ENCODE results near the gene IL24. TPM values are rescaled to one million over a fixed set of nuclear protein-coding genes. Genes with fewer than 3 reads are reported as not detected.
"Not testable (repeated sequence)": the region's sequence is repeated elsewhere in the genome, so short reads cannot be mapped to it uniquely, and the experiment has no call there.

Gene IL24
- total RNA-seq, 1 donor from 2014 or later, result not detected

DNA sequence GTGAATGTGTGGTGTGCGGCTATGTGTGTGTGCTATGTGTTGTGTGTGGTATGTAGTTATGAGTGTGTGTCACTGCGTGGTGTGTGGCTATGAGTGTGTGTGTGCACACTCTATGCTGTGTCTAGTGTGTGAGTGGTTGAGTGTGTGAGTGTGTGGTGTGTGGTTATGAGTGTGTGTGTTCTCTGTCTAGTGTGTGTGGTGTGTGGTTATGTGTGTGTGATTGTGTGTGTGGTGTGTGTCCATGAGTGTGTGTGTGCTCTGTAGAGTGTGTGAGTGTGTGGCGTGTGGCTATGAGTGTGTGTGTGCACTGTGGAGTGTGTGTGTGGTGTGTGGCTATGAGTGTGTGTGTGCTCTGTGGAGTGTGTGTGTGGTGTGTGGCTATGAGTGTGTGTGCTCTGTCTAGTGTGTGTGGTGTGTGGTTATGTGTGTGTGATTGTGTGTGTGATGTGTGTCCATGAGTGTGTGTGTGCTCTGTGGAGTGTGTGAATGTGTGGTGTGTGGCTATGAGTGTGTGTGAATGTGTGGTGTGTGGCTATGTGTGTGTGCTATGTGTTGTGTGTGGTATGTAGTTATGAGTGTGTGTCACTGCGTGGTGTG lies 26.8 kb downstream of the IL24 start:
- DNase-seq (ENCODE audit: low read depth, low spot score), result not testable (repeated sequence)

DNA sequence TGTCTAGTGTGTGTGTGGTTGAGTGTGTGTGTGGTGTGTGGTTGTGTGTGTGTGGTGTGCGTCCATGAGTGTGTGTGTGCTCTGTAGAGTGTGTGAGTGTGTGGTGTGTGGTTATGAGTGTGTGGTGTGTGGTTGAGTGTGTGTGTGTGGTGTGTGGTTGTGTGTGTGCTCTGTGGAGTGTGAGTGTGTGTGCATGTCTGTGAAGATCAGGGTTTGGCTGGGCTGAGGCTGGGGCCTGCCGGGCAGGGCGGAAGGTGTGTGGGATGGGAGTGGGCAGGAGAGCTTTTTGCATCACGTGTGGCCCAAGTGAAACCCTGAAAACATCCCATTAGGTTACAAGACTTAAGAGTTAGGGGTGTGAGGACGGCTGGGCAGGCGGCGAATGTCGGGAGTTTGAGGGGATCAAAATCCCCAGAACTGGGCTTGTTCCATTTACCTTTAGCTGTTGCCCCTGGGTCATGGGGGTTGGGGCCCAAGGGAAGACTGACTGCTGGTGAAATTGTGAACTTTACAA lies 27.4 kb downstream of the IL24 start:
- no peak for DNase-seq (ENCODE audit: low read depth, low spot score)

DNA sequence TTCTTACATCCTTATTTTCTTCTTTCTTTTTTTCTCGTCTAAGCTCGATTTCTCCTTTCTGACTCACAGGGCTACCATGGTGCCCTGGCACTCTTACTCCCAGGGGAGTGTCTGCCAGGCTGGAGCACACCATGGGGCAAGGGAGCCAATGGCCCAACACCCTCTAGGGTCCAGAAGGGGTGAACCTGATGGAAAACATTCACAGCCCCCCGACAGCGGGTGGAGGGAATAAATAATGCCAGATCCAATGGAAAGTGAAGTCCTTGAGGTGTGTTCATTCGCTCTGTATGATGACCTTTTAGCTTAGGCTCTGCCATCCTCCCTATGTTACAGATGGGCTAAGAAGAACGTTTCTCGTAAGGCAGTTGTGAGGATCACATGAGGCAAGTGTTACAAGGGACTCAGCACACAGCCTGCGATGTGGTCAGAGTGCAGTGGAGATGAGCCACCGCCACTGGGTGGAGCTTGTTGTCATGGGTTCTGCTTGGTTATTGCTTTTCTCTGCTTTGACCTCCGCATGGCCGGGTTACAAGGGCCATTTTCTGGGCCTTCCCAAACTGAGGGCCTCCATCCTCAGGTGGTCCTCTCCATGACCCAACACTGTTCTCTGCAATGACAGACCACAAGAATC lies 28.0 kb downstream of the IL24 start:
- DNase-seq (ENCODE audit: low read depth, low spot score), result no peak

DNA sequence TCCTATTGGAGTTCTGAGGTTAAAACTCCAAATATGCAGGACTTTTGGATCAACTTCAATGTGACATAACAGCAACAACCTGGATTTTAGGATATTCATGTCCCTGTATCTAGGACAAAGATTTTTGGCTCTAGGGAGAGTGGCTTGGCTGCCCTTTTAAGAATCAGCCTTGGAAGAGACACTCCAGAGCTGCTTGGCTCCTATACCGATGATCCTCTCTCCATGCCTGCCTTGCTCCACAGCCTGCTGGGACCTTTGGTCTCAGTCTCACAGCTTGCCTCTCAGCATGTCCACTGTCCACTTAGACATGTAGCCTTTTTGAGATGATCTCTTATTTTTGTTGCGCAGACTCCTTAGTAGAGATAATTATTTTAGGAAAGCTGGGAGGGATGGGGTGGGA lies 29.0 kb downstream of the IL24 start:
- DNase-seq (ENCODE audit: low read depth, low spot score), result no peak

DNA sequence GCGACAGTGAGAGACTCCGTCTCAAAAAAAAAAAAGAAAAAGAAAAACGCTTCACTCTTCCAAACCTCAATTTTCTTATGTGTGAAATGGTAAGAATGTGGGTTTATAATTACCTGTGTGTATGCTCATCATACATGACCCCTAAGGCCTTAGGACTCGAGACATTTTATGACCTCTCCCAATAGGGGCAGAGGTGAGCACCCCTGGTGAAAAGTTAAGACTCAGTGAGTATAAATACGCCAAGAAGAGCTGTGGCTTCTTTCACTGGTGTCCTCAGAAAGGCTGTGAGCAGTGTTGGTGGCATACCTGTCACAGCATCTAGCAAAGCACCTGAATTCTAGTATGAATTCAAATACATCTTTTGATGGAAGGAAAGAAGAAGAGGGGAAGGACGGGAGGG lies 32.3 kb downstream of the IL24 start:
- no peak for DNase-seq (ENCODE audit: low read depth, low spot score)

DNA sequence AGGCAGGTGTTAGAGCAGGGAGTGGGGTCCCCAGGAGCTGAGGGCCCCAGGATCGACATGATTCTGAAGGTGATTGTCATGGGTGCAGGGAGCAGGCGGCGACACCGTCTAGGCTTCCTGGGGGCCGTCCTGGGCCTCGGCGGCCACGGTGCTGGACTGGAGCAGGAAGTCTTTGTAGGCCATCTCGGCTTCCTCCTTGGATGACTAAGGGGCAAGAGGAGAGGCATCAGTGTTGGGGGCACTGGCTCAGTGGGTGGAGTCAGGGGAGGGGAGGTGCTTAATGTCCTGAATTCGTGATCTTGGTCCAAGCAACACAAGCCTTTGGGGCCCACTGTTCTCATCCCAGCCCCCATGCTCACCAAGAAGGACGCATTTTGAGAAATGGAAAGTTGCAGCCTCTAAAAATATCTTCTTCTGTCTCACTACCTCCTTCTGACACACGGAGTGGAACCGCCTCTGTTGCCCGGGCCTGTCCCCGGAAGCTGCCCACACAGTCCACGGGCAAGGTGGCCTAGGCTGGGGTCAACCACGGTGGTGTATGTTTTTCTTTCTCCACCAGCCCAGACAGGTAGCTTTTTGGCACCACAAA lies 33.1 kb downstream of the IL24 start:
- no peak for DNase-seq (ENCODE audit: low read depth, low spot score)

DNA sequence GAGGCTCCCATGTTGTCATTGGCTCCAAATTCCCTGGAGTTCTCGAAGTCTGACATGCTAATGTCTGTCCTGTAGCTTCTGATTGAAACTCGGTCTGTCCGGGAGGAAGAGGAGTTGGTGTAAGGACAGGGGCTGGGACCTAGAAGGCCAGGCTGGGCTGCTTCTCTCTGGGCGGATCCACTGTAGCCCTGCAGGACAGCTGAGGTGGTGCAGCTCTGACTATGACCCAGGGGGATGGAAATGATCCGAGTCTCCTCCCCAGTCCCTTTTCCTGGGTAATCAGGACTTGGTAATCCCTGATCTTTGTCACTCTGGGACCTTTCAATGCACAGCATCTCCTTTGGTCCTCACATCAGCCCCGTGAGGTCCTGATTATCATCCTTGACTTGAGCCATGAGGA lies 34.5 kb downstream of the IL24 start:
- DNase-seq (ENCODE audit: low read depth, low spot score), result no peak

DNA sequence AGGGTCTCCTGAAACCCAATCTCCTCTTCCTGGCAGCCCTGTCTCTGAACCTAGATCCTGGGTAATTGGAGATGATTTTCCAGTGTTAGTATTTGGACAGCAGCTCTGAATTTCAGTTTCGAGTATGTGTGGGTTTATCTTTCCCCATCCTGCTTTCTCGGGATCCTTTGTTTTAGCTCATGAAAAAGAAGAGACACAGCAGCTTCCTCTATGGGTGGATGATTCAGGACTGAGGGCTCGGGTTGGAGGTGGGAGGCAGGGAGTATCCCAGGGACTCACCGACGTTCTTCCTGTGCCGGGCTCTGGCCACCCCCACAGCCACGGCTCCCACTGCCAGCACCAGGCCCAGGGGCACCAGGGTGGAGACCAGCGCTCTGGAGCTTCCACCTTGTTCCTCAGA lies 34.9 kb downstream of the IL24 start:
- no peak for DNase-seq (ENCODE audit: low read depth, low spot score)

DNA sequence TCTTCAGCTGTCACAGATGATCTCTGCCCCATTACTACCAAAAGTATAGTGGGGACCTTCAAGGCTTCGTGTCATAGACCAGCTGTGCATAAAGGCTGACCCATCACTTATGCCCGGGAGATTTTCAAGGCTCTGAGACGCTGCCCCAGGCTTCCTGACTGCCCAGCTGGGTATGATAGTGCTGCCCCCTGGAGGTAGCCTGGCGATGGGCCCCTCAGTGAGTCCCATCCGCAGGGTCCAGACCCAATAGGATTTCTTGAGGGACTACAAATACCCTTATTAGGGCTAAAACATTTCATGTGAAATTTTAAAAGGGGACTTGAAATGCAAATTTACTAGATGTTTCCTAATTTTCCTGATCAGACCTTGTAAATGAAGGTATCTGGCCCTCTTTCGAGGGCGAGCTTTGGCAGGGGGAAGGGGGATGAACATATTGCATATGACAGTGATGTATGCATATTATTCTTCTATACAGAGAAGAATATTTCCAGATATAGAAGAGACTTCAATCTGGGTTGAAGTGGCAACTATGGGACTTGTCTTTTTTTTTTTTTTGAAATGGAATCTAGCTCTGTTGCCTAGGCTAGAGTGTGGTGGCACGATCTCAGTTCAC lies 36.2 kb downstream of the IL24 start:
- DNase-seq (ENCODE audit: low read depth, low spot score), result no peak

DNA sequence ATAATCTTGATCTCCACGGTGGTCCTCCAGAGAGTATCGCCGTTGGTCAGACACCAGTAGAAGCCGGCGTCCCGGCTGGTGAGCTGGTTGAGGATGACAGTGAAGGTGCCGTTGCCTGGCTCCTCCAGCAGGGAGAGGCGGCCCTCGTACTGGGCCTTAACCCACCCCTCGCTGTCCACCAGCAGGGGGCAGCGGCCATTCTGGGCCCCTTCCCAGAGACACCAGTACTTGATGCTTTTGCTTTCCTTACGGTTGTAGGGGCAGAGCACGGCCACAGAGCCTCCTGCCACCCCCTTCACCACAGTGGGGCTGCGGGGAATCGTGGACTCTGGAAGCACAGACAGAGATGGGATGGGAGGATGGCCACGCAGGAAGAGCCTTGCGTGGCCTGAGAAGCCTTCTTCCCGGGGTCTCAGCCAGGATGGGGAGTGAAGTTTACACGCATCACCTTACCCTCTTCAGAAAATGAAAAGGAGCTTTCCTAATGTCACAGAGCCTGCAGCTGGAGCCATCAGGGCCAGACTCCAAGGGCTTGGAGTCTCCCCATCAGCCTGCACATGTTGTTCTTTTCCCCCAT lies 38.3 kb downstream of the IL24 start:
- no peak for DNase-seq (ENCODE audit: low read depth, low spot score)

DNA sequence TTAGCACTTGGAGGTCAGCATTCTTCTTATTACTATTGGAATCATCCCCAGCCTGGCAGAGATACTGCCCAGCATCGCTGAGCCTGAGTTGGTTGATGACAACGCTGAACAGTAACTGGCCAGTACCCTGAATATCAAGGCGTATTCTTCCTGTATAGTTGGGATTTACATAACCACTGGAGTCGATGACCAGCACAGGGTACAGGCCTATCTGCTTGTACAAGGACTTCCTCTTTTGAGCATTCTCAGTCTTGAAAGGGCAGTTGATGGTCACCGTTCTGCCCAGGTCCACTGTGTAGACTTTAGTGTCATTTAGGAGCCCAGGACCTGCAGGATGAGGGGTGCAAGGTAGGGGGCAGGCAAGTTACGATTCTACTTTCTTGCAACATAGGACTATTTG lies 40.2 kb downstream of the IL24 start:
- DNase-seq (ENCODE audit: low read depth, low spot score), result no peak

DNA sequence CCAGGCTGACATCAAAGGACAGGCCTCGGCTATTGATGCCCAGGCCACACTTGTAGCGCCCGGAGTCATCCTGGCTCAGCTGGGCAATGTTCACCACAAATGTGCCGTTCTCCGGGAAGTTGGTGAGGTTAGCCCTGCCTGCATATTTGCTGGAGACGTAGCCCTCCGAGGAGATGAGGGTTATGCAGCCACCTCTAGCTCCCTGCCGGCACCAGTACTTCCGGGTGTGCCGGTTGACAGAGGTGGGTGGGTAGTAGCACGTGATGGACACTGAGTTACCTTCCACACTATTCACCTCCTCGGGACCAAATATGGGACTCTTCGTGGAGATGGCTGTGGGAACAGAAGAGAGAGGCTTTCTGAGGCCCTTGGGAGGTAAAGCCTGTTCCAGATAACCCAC lies 41.9 kb downstream of the IL24 start:
- DNase-seq (ENCODE audit: low read depth, low spot score), result no peak

DNA sequence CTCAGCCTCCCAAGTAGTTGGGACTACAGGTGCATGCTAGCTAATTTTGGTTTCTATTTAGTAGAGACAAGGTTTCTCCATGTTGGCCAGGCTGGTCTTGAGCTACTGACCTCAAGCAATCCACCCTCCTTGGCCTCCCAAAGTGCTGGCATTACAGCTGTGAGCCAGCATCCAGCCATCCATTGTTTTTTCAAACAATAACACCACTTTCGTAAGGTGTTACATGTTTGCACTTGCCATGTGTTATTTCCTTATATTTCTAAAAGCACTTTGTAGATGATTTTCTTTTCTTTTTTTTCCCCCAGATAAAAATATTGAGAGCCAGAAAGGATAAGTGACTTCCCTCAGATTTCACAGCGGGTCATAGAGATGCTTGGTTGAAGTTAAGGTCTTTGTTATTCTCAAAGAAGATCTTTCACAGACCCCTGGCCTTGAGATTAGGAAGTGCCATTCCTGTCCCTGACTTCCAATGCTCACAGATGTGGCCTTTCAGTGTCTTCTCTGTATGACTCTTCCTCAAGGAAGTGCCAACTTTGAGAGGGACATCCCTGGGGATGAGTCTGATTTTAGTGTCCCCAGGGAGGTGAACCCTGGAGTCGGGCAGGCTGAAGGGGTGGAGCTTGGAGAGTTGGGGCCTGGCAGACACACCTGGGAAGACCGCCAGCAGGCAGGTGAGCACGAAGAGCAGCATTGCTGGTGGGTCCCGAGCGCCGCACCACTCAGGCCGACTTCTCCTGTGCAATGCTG lies 42.8 kb downstream of the IL24 start:
- DNase-seq (ENCODE audit: low read depth, low spot score), result no peak

DNA sequence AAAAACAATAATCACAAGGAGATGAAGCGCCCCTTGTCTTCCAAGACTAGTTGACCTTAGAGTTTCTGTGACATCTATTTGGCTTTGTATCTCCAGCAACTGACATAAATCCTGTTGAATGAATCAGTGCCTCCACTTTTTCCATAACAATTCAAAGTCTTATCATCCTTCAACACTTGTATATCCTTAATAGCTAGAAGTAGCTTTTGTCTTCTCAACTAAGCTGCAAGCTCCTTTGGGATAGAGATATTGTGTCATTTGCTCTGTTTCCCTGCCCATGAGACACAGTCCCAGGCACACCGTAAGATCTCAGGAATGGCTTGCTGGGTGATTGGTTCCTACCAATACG lies 43.3 kb downstream of the IL24 start:
- DNase-seq (ENCODE audit: low read depth, low spot score), result no peak

DNA sequence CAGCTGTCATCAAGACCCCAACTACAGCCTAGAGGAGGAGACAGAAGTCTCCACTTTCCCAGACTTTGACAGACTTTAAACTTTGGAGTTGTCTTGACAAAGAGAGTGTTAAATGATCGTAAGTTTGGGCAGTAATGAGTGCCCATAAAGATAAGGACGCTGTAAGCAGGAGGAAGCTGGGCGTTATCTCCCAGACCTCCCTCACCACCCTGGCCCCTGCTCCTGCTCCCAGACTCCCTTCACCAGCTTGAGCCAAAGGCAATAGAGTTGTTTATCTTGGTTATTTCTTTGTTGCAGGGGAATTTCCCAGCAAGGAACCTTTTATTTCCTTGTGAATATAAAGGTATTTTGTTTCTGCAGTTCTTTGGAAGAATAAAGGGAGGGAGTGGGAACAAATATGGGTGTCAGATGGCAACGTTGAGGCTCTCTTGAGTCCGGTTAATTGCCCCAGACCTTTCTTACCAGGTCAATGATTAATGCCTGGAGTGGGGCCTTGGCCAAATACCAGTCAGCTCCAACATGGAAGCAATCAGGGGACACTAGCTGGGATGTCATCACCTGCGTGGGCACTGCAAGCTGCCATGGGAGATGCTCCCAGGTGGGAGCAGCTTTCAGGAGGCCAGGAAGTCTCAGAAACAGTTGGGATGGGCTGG lies 44.6 kb downstream of the IL24 start:
- no peak for DNase-seq (ENCODE audit: low read depth, low spot score)

DNA sequence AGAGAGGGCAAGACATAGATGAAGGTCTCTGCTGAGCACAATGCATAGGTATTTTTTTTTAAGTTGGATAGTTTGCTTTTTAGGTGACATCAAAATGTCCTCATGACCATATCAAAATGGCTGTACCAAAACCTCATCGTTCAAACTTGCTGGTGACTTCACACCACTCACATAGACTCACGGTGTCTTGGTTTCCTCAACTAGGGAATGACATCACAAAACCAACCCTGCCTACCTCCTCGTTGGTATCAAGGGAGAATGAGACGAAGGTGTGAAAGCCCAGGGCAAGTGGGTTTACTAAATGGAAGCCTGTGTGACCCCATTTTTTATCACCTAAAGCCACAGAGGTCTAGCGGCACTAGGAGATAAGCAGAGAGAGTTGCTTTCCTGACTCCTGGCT lies 47.5 kb downstream of the IL24 start:
- DNase-seq (ENCODE audit: low read depth, low spot score), result no peak

DNA sequence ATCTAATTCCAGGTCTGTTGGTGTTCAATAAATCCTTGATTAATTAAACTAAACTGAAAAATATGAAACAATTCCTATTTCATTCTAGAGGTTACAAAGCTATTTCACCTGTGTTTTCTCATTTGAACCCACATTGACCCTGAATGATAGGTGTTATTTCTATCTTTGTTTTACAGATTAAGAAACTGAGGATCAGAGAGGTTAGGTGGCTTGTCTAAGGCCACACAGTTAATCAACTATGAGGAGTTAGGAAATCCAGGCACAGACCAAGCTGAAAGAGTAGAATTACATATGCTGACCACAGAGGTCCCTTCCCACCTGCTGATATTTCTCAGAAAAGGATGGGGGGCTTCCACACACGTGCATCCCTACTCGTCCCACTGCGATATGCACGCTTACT lies 48.5 kb downstream of the IL24 start:
- DNase-seq (ENCODE audit: low read depth, low spot score), result no peak

DNA sequence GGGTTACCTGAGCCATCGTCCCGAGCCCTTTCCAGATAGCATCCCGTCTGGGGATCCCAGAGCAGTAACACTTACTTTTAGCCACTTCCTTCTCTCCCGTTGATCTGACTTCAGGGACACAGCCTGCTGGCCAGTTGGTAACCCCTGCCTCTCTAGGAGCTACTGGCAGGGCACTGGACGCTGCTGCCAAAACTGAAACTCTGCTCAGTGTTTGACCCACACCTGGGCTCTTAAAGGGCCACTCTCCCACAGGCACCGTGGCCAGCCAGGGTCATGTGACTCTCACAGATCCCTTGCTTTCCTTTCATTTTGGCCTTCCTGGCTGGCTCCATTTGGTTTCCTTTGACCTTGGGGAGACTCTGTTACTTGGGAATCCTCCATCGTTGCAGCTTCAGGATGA lies 49.0 kb downstream of the IL24 start, which contains the start of gene PIGR:
Gene PIGR, minus strand, starts transcription at position 206 of the 400 bp plus-strand sequence. CDS start 5,935 bp downstream, outside the sequence.
- DNase-seq (ENCODE audit: low read depth, low spot score), result no peak

DNA sequence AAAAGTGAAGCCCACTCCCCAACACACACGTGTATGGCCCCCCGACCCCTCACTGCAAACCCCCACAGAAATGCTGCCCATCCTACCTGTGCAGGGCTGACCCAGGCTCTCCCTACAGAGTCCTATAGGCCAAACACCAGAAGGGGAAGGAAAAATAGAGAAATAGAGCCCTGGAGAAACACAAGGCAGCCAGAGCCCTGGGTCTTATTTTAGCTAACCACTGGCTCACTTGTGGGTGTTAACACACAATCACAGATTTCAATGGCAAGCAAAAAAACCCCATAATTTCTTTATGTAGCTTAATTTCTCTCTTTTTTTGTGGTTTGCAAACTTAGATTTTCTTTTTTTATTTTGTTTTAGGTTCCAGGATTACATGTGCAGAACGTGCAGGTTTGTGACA lies 50.0 kb downstream of the IL24 start:
- DNase-seq (ENCODE audit: low read depth, low spot score), result no peak

DNA sequence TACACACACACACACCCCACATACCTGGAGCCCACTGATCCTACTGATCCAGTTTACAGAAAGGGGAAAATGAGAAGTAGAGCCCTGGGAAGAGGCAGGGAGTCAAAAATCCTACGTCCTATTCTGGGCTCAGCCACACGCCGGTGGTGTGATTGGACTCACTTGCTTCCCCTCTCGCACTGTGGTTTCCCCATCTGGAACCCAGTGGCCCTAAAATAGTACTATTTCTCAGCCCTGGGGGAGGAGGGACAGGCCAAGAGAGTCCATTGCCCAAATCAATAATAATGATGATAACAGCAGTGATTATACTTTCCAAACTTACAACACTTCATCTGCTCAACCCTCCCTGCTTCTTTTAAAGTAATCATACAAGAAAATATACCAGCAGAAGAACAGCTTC lies 52.0 kb downstream of the IL24 start:
- no peak for DNase-seq (ENCODE audit: low read depth, low spot score)

DNA sequence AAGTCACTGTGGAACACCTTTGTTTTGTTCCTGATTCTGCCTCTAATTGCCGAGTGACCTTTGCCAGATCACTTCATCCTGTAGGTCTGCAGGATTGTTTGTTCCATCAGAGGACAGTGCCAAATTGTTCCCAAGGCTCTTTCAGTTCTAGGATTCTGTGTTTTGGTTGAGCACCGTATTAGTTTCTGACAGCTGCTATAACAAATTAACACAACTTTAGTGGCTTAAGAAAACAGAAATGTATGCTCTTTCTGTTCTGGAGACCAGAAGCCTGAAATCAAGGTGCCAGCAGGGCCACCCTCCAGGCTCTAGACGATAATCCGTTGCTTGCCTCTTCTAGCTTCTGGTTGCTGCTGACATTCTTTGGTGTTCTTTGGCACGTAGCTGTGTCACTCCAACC lies 52.4 kb downstream of the IL24 start:
- DNase-seq (ENCODE audit: low read depth, low spot score), result no peak
